ENCODE data around the gene ZBTB38.
A peak's percentile ranks its signal among the peaks of the same experiment; 100 is the strongest.

Gene ZBTB38

GRCh38 chr3:141368925-141369794 is 856 bp downstream of the ZBTB38 start:
- H3K9me3 ChIP-seq (ENCODE audit: control insufficient read depth, insufficient read depth, low read length): no peaks in the 10 kb centered on the region
- no peaks in the 10 kb centered on the region for H3K36me3 ChIP-seq (ENCODE audit: insufficient read depth, low read length)
- peak overlapping the region; percentile 55 for H3K9ac ChIP-seq (ENCODE audit: low read depth, low read length)
- H3K4me1 ChIP-seq (ENCODE audit: insufficient read depth, low read length): peaks cover 48% of the 10 kb centered on the region

- Histone ChIP-seq H3K4me1 (ENCODE audit: insufficient read depth, low read length) (peaks cover 56% of the 10 kb centered on the region), H3K36me3 (ENCODE audit: insufficient read depth, low read length) (no peaks in the 10 kb centered on the region), H3K9ac (ENCODE audit: low read depth, low read length) (no peak overlapping the region), H3K9me3 (ENCODE audit: control insufficient read depth, insufficient read depth, low read length) (no peaks in the 10 kb centered on the region)
Measured at GRCh38 chr3:141370065-141370533, 1.8 kb downstream of the ZBTB38 start.

GRCh38 chr3:141371882-141372281 is 3.6 kb downstream of the ZBTB38 start:
- no peaks in the 10 kb centered on the region for H3K36me3 ChIP-seq (ENCODE audit: insufficient read depth, low read length)
- H3K4me1 ChIP-seq (ENCODE audit: insufficient read depth, low read length): peaks cover 48% of the 10 kb centered on the region
- no peaks in the 10 kb centered on the region for H3K9me3 ChIP-seq (ENCODE audit: control insufficient read depth, insufficient read depth, low read length)
- H3K9ac ChIP-seq (ENCODE audit: low read depth, low read length): no peak overlapping the region

- H3K36me3 ChIP-seq (ENCODE audit: insufficient read depth, low read length): no peaks in the 10 kb centered on the region
- no peaks in the 10 kb centered on the region for H3K9me3 ChIP-seq (ENCODE audit: control insufficient read depth, insufficient read depth, low read length)
- H3K4me1 ChIP-seq (ENCODE audit: insufficient read depth, low read length): peaks cover 41% of the 10 kb centered on the region
- H3K9ac ChIP-seq (ENCODE audit: low read depth, low read length): no peak overlapping the region
Measured at GRCh38 chr3:141372656-141373055, 4.4 kb downstream of the ZBTB38 start.

GRCh38 chr3:141373232-141373631 is 4.9 kb downstream of the ZBTB38 start:
- H3K4me1 ChIP-seq (ENCODE audit: insufficient read depth, low read length): peaks cover 37% of the 10 kb centered on the region
- no peaks in the 10 kb centered on the region for H3K36me3 ChIP-seq (ENCODE audit: insufficient read depth, low read length)
- H3K9ac ChIP-seq (ENCODE audit: low read depth, low read length): no peak overlapping the region
- H3K9me3 ChIP-seq (ENCODE audit: control insufficient read depth, insufficient read depth, low read length): no peaks in the 10 kb centered on the region

DNA sequence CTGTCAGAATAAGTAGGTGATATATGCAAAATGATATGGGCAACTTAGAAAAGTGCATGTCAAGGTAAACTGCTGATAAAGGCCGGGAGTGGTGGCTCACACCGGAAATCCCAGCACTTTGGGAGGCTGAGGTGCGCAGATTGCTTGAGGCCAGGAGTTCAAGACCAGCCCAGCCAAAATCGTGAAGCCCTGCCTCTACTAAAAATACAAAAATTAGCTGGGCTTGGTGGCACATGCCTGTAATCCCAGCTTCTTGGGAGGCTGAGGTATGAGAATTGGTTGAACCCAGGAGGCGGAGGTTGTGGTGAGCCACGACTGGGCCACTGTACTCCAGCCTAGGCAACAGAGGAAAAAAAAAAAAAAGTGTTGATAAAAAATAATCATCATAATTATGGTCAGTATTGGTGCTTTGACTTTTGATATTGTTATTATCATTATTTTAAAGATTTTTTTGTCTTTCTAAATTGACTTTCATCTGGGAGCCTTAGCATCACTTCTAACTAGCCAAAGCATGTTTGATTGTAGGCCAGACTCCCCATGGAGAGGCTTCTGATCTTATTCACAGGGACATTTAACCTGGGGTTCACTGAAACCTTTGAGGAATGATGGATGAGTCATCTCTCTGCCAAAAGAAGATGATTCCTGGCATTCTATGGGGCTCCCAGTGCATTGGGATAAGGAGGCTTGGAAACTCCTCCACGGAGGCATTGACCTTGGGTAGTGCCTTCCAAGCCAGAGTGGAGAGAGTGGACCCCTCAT is 5.6 kb downstream of the ZBTB38 start:
- H3K4me1 ChIP-seq (ENCODE audit: insufficient read depth, low read length): peaks cover 36% of the 10 kb centered on the region

DNA sequence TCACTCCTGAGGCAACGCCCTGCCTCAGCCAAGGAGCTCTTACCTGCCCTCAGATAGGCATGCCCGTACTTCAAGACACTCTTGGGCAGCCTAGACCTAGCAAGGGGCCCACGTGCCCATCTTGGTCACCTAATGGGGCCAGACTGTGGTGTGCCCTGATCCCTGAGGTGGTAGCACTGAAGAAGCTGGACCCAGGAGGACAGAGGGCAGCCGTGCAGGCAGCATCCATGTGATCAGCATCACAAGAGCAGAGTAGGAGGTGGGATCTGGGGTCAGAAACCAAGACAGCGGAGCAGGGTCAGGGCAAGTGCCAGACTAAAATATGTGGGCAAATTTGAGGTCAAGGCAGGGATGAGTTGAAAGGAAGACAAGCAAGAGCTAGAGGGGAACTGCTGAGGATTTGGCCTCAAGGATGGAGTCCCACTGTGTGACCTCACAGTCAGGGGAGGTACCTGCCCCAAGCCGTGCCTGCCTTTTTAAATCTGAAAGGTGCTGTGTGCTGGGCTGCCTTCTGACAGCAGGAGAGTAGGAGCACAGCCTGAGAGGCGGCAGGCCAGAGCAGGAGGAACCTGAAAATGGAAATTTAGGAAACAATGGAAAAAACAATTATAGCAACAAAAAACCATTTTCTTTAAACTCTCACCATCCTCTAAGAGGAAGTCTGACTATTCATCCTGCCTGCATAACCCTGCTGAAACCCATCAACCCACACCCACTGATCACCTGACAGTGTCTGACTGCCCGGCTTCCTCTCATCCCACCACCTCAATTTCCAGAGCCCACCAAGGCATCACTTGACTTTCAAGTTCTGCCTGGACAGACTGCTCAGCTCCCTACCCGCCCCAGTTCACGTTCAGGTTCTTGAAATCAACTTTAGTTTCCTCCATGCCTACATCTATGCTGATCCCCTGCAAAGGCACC is 7.3 kb downstream of the ZBTB38 start:
- Histone ChIP-seq H3K9ac (ENCODE audit: low read depth, low read length) (no peak overlapping the region), H3K36me3 (ENCODE audit: insufficient read depth, low read length) (no peaks in the 10 kb centered on the region), H3K9me3 (ENCODE audit: control insufficient read depth, insufficient read depth, low read length) (no peaks in the 10 kb centered on the region), H3K4me1 (ENCODE audit: insufficient read depth, low read length) (peaks cover 24% of the 10 kb centered on the region)

More for the DNA sequence above, 5.6 kb downstream of the ZBTB38 start:
- no peaks in the 10 kb centered on the region for H3K36me3 ChIP-seq (ENCODE audit: insufficient read depth, low read length)
- no peak overlapping the region for H3K9ac ChIP-seq (ENCODE audit: low read depth, low read length)
- no peaks in the 10 kb centered on the region for H3K9me3 ChIP-seq (ENCODE audit: control insufficient read depth, insufficient read depth, low read length)

DNA sequence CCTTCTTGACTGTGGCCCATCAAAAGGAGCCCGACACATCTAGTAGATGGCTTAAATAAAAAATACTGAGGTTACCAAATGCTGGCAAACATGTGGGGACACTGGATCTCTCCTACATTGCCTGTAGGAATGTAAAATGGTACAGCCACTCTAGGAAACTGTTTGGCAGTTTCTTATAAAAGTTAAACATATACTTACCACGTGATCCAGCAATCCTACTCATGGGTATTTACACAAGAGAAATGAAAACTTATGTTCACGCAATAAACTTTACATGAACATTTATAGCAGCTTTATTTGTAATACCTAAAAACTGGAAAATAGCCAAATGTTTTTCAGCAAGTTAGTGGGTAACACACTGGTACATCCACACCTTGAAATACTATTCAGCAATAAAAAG is 9.1 kb downstream of the ZBTB38 start:
- Histone ChIP-seq H3K9me3 (ENCODE audit: control insufficient read depth, insufficient read depth, low read length) (no peaks in the 10 kb centered on the region), H3K9ac (ENCODE audit: low read depth, low read length) (no peak overlapping the region), H3K36me3 (ENCODE audit: insufficient read depth, low read length) (no peaks in the 10 kb centered on the region), H3K4me1 (ENCODE audit: insufficient read depth, low read length) (peaks cover 24% of the 10 kb centered on the region)

- Histone ChIP-seq H3K36me3 (ENCODE audit: insufficient read depth, low read length) (no peaks in the 10 kb centered on the region), H3K9me3 (ENCODE audit: control insufficient read depth, insufficient read depth, low read length) (no peaks in the 10 kb centered on the region), H3K9ac (ENCODE audit: low read depth, low read length) (no peak overlapping the region), H3K4me1 (ENCODE audit: insufficient read depth, low read length) (peaks cover 13% of the 10 kb centered on the region)
Measured at GRCh38 chr3:141378556-141378955, 10.3 kb downstream of the ZBTB38 start.

- Histone ChIP-seq H3K36me3 (ENCODE audit: insufficient read depth, low read length) (no peaks in the 10 kb centered on the region), H3K4me1 (ENCODE audit: insufficient read depth, low read length) (peaks cover 12% of the 10 kb centered on the region), H3K9me3 (ENCODE audit: control insufficient read depth, insufficient read depth, low read length) (no peaks in the 10 kb centered on the region), H3K9ac (ENCODE audit: low read depth, low read length) (no peak overlapping the region)
Measured at GRCh38 chr3:141379250-141379966, 11.1 kb downstream of the ZBTB38 start.

DNA sequence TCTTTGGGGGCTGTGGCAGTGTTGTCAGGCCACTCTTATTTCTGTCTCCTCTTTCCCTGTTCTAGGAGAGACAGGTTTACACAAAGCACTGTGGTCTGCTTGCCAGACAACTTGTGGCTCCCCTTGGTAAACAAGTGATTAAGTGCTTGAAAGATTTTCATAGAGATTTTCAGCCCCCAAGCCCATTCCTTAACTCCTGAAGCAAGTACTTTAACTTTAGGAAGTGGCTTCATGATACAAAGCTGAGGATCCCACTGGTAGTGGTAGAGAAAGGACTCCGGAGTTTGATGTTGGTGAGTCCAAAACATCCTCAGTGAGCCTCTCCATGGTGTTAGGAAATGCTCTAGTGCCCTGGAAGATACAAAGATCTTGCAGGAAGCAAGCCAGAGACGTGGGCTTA is 12.0 kb downstream of the ZBTB38 start:
- Histone ChIP-seq H3K36me3 (ENCODE audit: insufficient read depth, low read length) (no peaks in the 10 kb centered on the region), H3K4me1 (ENCODE audit: insufficient read depth, low read length) (peaks cover 3% of the 10 kb centered on the region), H3K9ac (ENCODE audit: low read depth, low read length) (no peak overlapping the region), H3K9me3 (ENCODE audit: control insufficient read depth, insufficient read depth, low read length) (no peaks in the 10 kb centered on the region)

DNA sequence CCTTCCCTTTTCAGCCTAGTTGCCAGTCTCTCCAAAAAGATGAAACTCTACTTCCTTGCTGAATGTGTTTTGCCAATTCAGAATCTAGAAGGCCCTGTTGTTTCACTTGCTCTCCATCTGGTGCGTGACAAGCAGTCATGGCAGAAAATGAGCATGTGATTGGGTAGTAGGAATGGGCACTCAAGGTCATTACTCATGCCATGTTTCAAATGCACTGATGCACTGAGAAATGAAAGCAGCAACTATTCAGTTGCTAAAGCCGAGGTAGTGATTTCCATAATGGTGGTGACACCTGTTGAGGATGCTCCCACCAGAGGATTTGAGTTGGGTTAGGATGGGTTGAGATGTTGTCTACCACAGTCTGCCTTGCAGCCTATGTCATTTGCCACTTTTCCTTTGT is 12.7 kb downstream of the ZBTB38 start:
- H3K36me3 ChIP-seq (ENCODE audit: insufficient read depth, low read length): no peaks in the 10 kb centered on the region
- H3K9me3 ChIP-seq (ENCODE audit: control insufficient read depth, insufficient read depth, low read length): no peaks in the 10 kb centered on the region
- H3K4me1 ChIP-seq (ENCODE audit: insufficient read depth, low read length): no peaks in the 10 kb centered on the region
- H3K9ac ChIP-seq (ENCODE audit: low read depth, low read length): no peak overlapping the region

DNA sequence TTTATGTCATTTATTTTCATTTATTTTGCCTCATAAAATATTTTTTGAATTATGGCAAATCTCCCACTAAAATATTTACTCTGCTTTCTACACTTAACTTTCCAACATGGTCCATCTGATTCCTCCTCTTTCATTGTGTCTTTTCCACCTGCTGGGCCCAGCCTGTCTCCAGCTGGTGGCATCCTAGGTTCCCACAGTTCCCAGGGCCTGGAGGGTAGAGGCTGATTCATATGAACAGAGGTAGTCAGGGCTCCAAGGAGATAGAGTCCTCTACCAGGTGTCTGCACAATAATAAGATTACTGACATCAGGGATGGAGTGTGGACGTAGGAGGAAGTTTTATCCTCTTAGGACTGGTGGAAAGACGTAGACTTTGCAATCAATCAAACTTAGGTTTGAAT is 14.3 kb downstream of the ZBTB38 start:
- no peaks in the 10 kb centered on the region for H3K36me3 ChIP-seq (ENCODE audit: insufficient read depth, low read length)
- H3K9ac ChIP-seq (ENCODE audit: low read depth, low read length): no peak overlapping the region
- no peaks in the 10 kb centered on the region for H3K9me3 ChIP-seq (ENCODE audit: control insufficient read depth, insufficient read depth, low read length)
- H3K4me1 ChIP-seq (ENCODE audit: insufficient read depth, low read length): peaks cover 12% of the 10 kb centered on the region

Measured in ES-I3 (cell line).